PC-3 (cell line): ENCODE results near the gene ARHGEF7. TPM values are rescaled to one million over a fixed set of nuclear protein-coding genes. Genes with fewer than 3 reads are reported as not detected.

Source experiments
- ATAC-seq: fragments of 200-7000 bp; cut with Tn5 transposase; 2 replicates; pipeline ENCODE4 v1.9.1; 2020; ENCODE audit warnings: mild to moderate bottlenecking, moderate library complexity
- BruUV-seq: library from RNA; stranded (reverse); fragments of 400-500 nt; replicated peaks from 2 replicates; lab custom pipeline; 2021; lab: Mats Ljungman, UMichigan
- CTCF ChIA-PET: fragments of 300-600 bp; sonication (Branson Sonifier 250); formaldehyde crosslinking; loops from one replicate; lab custom pipeline; 2022; ENCODE audit warnings: antibody characterized with exemption; lab: Charles Lee
- POLR2A ChIA-PET: fragments of 300-600 bp; sonication (Branson Sonifier 250); formaldehyde crosslinking; loops from one replicate; lab custom pipeline; 2022; ENCODE audit warnings: antibody characterized with exemption; ENCODE audit not compliant: unreplicated experiment; lab: Charles Lee
- DNase-seq: peaks from one replicate; pipeline ENCODE4 v3.0.0-alpha.2; 2015
- H2AFZ ChIP-seq: fragments of 300-600 bp; sonication (generic); 2 replicates; pipeline ENCODE4 v1.6.0; 2016; ENCODE audit warnings: antibody characterized with exemption, low read length
- H3F3A ChIP-seq: fragments of 300-600 bp; sonication (generic); one replicate; pipeline ENCODE4 v1.6.0; 2017; ENCODE audit warnings: antibody characterized with exemption, low read length, control low read depth, mild to moderate bottlenecking; ENCODE audit not compliant: unreplicated experiment
- H3K27ac ChIP-seq: fragments of 300-600 bp; sonication (generic); 2 replicates; pipeline ENCODE4 v1.5.1; 2016; ENCODE audit warnings: mild to moderate bottlenecking, low read length
- H3K27me3 ChIP-seq: fragments of 300-600 bp; sonication (generic); 2 replicates; pipeline ENCODE4 v1.6.1; 2016; ENCODE audit warnings: low read length, mixed read lengths
- H3K36me3 ChIP-seq: fragments of 300-600 bp; sonication (generic); 2 replicates; pipeline ENCODE4 v1.6.1; 2016; ENCODE audit warnings: low read depth, mixed run types, low read length, mixed read lengths
- H3K4me1 ChIP-seq: fragments of 300-600 bp; sonication (generic); 2 replicates; pipeline ENCODE4 v1.5.1; 2016; ENCODE audit warnings: low read length; ENCODE audit not compliant: insufficient read depth
- H3K4me2 ChIP-seq: fragments of 300-600 bp; sonication (generic); 2 replicates; pipeline ENCODE4 v1.6.0; 2016; ENCODE audit warnings: low read length
- H3K4me3 ChIP-seq: fragments of 300-600 bp; sonication (generic); 2 replicates; pipeline ENCODE4 v1.5.1; 2016; ENCODE audit warnings: mild to moderate bottlenecking, low read length, mixed read lengths
- H3K79me2 ChIP-seq: fragments of 300-600 bp; sonication (generic); 2 replicates; pipeline ENCODE4 v1.6.1; 2017; ENCODE audit warnings: low read length, mixed read lengths
- H3K9ac ChIP-seq: fragments of 300-600 bp; sonication (generic); 2 replicates; pipeline ENCODE4 v1.6.0; 2016; ENCODE audit warnings: mild to moderate bottlenecking, low read length
- H3K9me2 ChIP-seq: fragments of 300-600 bp; sonication (generic); replicated peaks from 2 replicates; pipeline ENCODE4 v1.6.1; 2016; ENCODE audit warnings: mixed run types, low read length, mixed read lengths
- H3K9me3 ChIP-seq: fragments of 300-600 bp; sonication (generic); 2 replicates; pipeline ENCODE4 v1.6.1; 2016; ENCODE audit warnings: low read length, mixed read lengths
- H4K20me1 ChIP-seq: fragments of 300-600 bp; sonication (generic); 2 replicates; pipeline ENCODE4 v1.6.1; 2016; ENCODE audit warnings: low read length, mixed read lengths
- EZH2 ChIP-seq: fragments of 300-600 bp; sonication (generic); IDR thresholded peaks from one replicate; pipeline ENCODE4 v1.6.1; 2017; ENCODE audit warnings: antibody characterized with exemption, mild to moderate bottlenecking, low read length; ENCODE audit not compliant: unreplicated experiment
- EZH2phosphoT487 ChIP-seq: fragments of 300-600 bp; sonication (generic); IDR thresholded peaks from 2 replicates; pipeline ENCODE4 v1.6.1; 2018; ENCODE audit warnings: mild to moderate bottlenecking, antibody characterized with exemption, low read length, borderline replicate concordance
- intact Hi-C: fragments of 100-400 bp; cut with micrococcal nuclease; formaldehyde crosslinking; loops from 2 replicates; pipeline ENCODE4 v1.9.0; 2023
- total RNA-seq: library from RNA; depleted of rRNA; stranded (reverse); fragments of >200 nt; gene quantifications from 2 replicates; pipeline ENCODE4 v1.2.3, GENCODE V29; 2014
- TF ChIP-seq, protein P1 (sequence below): fragments of 300-600 bp; sonication (generic); conservative IDR thresholded peaks from 2 replicates; pipeline ENCODE4 v1.5.1; 2017; ENCODE audit warnings: antibody characterized with exemption, low read depth, mild to moderate bottlenecking, low read length

Gene ARHGEF7
- total RNA-seq, 1 experiment from 2014 or later = 14.7 TPM

DNA sequence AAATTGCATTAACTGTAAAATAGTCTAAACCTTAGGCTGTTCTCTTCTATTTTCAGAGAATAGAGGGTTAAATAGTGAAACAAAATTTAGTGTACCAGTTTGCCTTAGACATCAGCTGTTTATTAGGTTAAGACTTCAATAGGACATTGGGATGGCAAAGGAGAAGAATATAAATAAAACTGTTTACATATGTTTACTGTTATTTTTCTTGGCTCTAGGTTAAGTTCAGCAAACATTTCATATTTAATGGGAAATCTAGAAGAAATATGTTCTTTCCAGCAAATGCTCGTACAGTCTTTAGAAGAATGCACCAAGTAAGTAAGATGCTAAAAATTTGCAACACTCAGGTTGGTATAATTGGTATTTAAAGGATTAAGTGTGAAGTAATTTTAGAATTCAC lies 128.9 kb downstream of the ARHGEF7 start:
- no peak overlapping the region for H2AFZ ChIP-seq
- CTCF ChIA-PET = no interaction called here
- H4K20me1 ChIP-seq = no peaks in the 10 kb centered on the region
- no peaks in the 10 kb centered on the region for H3K4me1 ChIP-seq
- ATAC-seq (no peak), DNase-seq (no peak)
- no peaks in the 10 kb centered on the region for H3K9me3 ChIP-seq
- no peaks in the 10 kb centered on the region for H3K79me2 ChIP-seq
- H3K4me2 ChIP-seq = no peak overlapping the region
- H3K36me3 ChIP-seq = peaks cover 7% of the 10 kb centered on the region; the same call in 1 of the 2 replicates
- BruUV-seq = no TSS peak
- H3F3A ChIP-seq = no peaks in the 10 kb centered on the region
- H3K27ac ChIP-seq = no peak overlapping the region
- POLR2A ChIA-PET = no interaction called here
- intact Hi-C loops = no loop called here
- H3K9ac ChIP-seq = no peak overlapping the region
- H3K4me3 ChIP-seq = no peak overlapping the region
- TF ChIP-seq EZH2 (no peak), EZH2phosphoT487 (no peak)
- TF ChIP-seq, protein P1, sequence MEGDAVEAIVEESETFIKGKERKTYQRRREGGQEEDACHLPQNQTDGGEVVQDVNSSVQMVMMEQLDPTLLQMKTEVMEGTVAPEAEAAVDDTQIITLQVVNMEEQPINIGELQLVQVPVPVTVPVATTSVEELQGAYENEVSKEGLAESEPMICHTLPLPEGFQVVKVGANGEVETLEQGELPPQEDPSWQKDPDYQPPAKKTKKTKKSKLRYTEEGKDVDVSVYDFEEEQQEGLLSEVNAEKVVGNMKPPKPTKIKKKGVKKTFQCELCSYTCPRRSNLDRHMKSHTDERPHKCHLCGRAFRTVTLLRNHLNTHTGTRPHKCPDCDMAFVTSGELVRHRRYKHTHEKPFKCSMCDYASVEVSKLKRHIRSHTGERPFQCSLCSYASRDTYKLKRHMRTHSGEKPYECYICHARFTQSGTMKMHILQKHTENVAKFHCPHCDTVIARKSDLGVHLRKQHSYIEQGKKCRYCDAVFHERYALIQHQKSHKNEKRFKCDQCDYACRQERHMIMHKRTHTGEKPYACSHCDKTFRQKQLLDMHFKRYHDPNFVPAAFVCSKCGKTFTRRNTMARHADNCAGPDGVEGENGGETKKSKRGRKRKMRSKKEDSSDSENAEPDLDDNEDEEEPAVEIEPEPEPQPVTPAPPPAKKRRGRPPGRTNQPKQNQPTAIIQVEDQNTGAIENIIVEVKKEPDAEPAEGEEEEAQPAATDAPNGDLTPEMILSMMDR = no peak
- no peaks in the 10 kb centered on the region for H3K9me2 ChIP-seq
- no peaks in the 10 kb centered on the region for H3K27me3 ChIP-seq

DNA sequence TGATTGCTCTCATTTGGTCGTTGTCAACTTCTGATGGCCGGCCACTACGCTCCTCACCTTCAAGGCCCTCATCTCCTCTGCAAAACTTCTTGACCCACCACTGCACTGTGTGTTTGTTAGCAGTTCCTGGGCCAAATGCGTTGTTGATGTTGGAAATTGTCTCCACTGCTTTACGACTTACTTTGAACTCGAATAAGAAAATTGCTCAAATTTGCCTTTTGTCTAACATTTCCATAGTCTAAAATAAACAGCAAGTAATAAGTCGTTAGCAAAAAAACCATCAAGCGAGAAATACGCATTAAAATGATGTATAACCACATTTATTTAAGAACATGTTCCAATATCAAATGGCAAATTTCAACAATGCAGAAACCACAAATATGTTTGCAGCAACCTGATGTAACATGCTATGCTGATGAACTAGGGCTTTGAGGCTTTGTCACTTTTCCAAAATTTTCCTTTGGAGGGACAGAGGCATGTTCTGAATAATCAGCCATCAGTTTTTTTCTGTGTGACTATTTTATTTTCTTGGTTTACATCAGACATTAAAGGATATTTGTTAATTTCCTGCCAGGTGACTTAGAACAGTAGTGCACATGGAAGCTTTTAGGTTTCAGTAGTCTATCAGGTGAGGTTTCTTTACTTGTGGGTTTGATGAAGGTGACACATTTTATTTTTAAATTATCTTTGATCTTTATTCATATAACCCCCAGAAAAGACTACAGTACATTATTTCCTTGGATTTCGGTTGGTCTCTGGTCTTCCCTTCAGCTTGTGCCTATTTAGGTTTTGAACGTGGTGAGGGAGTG lies 130.7 kb downstream of the ARHGEF7 start:
- no peak for ATAC-seq
- no peak overlapping the region for H3K9ac ChIP-seq
- no peaks in the 10 kb centered on the region for H4K20me1 ChIP-seq
- no peak overlapping the region for H2AFZ ChIP-seq
- peaks cover 7% of the 10 kb centered on the region for H3K36me3 ChIP-seq
- no peaks in the 10 kb centered on the region for H3K9me3 ChIP-seq
- H3K79me2 ChIP-seq = no peaks in the 10 kb centered on the region
- no peaks in the 10 kb centered on the region for H3F3A ChIP-seq
- ChIA-PET CTCF (no interaction called here), POLR2A (no interaction called here)
- H3K4me1 ChIP-seq = no peaks in the 10 kb centered on the region
- intact Hi-C loops = no loop called here
- BruUV-seq = no TSS peak
- no peaks in the 10 kb centered on the region for H3K9me2 ChIP-seq
- H3K27me3 ChIP-seq = no peaks in the 10 kb centered on the region
- no peak for DNase-seq
- H3K27ac ChIP-seq = no peak overlapping the region
- H3K4me2 ChIP-seq = no peak overlapping the region
- TF ChIP-seq, protein P1 = no peak
- TF ChIP-seq EZH2phosphoT487 (no peak), EZH2 (no peak)
- H3K4me3 ChIP-seq = no peak overlapping the region

DNA sequence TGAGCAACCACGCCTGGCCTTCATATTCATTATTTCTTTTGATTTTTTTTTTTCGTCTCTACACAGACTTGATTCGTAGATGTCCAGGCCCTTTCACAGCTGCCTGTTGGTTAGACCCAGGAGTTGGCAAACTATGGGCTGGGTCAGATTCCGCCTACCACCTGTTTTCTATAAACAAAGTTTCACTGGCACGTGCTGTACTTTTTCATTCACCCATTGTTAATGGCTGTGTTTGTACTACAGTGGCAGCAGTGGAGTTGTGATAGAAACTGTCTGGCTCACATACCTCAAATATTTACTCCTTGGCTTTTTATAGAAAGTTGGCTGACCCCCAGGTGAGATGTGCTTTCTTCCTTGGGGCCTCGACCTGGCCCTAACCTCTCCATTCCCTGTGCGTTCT lies 132.4 kb downstream of the ARHGEF7 start:
- ATAC-seq = no peak
- no peak for TF ChIP-seq EZH2phosphoT487
- TF ChIP-seq EZH2 = no peak
- Histone ChIP-seq H3K27me3 (no peaks in the 10 kb centered on the region), H3K9me2 (no peaks in the 10 kb centered on the region), H3K27ac (no peak overlapping the region), H3K4me1 (no peaks in the 10 kb centered on the region), H3K4me2 (no peak overlapping the region), H4K20me1 (no peaks in the 10 kb centered on the region), H3K9me3 (no peaks in the 10 kb centered on the region), H3F3A (no peaks in the 10 kb centered on the region), H3K36me3 (peaks cover 7% of the 10 kb centered on the region), H3K9ac (no peak overlapping the region), H2AFZ (no peak overlapping the region), H3K4me3 (no peak overlapping the region), H3K79me2 (no peaks in the 10 kb centered on the region)
- DNase-seq = no peak
- intact Hi-C loops = no loop called here
- POLR2A ChIA-PET = no interaction called here
- no TSS peak for BruUV-seq
- CTCF ChIA-PET = no interaction called here
